ENCODE results near the gene DENND1C.

- no peak for TF ChIP-seq CTCF (IDR thresholded peaks at IDR 0.05; ENCODE audit: low read depth, low read length)
- TF ChIP-seq POLR2A (IDR thresholded peaks at IDR 0.05; ENCODE audit: extremely low read depth, insufficient read length): no peak
- no peak for TF ChIP-seq MYC (IDR thresholded peaks at IDR 0.05; ENCODE audit: low read depth, low read length)
- TF ChIP-seq, protein P1, sequence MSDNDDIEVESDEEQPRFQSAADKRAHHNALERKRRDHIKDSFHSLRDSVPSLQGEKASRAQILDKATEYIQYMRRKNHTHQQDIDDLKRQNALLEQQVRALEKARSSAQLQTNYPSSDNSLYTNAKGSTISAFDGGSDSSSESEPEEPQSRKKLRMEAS (IDR thresholded peaks at IDR 0.05; ENCODE audit: low read depth, low read length): no peak
Observed at GRCh38 chr19:6452223-6452614, 29.4 kb downstream of the DENND1C start.
